Esophagus (tissue), 2 donors: ENCODE data around the gene MAST3. TPM values are rescaled to one million over a fixed set of nuclear protein-coding genes. Genes with fewer than 3 reads are reported as not detected.
"Not testable (repeated sequence)": the region's sequence is repeated elsewhere in the genome, so short reads cannot be mapped to it uniquely, and the experiment has no call there.

Experiments
- H3K27ac ChIP-seq, 2 donors: one replicate each; pipeline ENCODE4 v1.5.1; 2013; ENCODE audit warnings: low read depth in 2 of 2, mild to moderate bottlenecking in 2 of 2, inconsistent platforms in 1 of 2, low read length in 1 of 2, moderate library complexity in 1 of 2
- H3K27me3 ChIP-seq, 2 donors: one replicate each; pipeline ENCODE4 v1.6.1; 2013; ENCODE audit warnings: low read length in 2 of 2, control low read depth in 1 of 2, mild to moderate bottlenecking in 1 of 2; ENCODE audit not compliant: insufficient read depth in 2 of 2, control insufficient read depth in 1 of 2
- H3K36me3 ChIP-seq, 2 donors: one replicate each; pipeline ENCODE4 v1.6.1; 2013; ENCODE audit warnings: low read length in 1 of 2; ENCODE audit not compliant: control insufficient read depth in 2 of 2, insufficient read depth in 2 of 2
- H3K4me1 ChIP-seq, 2 donors: one replicate each; pipeline ENCODE4 v1.6.1; 2013; ENCODE audit warnings: low read length in 1 of 2; ENCODE audit not compliant: control insufficient read depth in 2 of 2, insufficient read depth in 2 of 2
- H3K4me3 ChIP-seq, 2 donors: one replicate each; pipeline ENCODE4 v1.5.1; 2013; ENCODE audit warnings: low read length in 2 of 2, mild to moderate bottlenecking in 2 of 2, low read depth in 1 of 2, moderate library complexity in 1 of 2
- H3K9me3 ChIP-seq, 2 donors: one replicate each; pipeline ENCODE4 v1.6.1; 2013; ENCODE audit warnings: mild to moderate bottlenecking in 2 of 2, low read depth in 1 of 2, low read length in 1 of 2, moderate library complexity in 1 of 2; ENCODE audit not compliant: control insufficient read depth in 2 of 2, insufficient read depth in 1 of 2
- WGBS, 2 donors: extraction: QIAGEN DNeasy Blood & Tissue Kit; methylation state at CpG; one replicate each; pipeline ENCODE4 v1.1.7; 2013; 5-methylcytosine and 5-hydroxymethylcytosine counted together
- polyA plus RNA-seq, 2 donors: library from polyadenylated mRNA; stranded (reverse); fragments of 200-250 nt; gene quantifications; one replicate each; pipeline ENCODE4 v1.2.3, GENCODE V29; 2013
- donor health status: healthy with polysubstance abuse.
- donor health status: Bipolar disorder and iron deficiency.

Gene MAST3
- polyA plus RNA-seq, 2 donors: 1.5 to 2.5 TPM

GRCh38 chr19:18083929-18084684, 13.5 kb upstream of the MAST3 start:
- WGBS, 2 donors: 82 to 85% methylated on average over 8 of the region's 8 CpGs

GRCh38 chr19:18085702-18086457, 11.7 kb upstream of the MAST3 start:
- Histone ChIP-seq H3K36me3 (no peaks in the 10 kb centered on the region), H3K9me3 (no peaks in the 10 kb centered on the region), H3K4me3 (no peak overlapping the region), H3K27me3 (no peaks in the 10 kb centered on the region), H3K27ac (no peak overlapping the region), H3K4me1 (peaks cover 2 to 4% of the 10 kb centered on the region in 2 donors)
- 75 to 81% methylated on average over 8 of the region's 8 CpGs for WGBS, 2 donors

More at GRCh38 chr19:18083929-18084684, 13.5 kb upstream of the MAST3 start:
- Histone ChIP-seq H3K27ac (no peak overlapping the region), H3K36me3 (peaks cover 0 to 2% of the 10 kb centered on the region in 2 donors), H3K27me3 (no peaks in the 10 kb centered on the region), H3K4me1 (peaks cover 2 to 4% of the 10 kb centered on the region in 2 donors), H3K4me3 (no peak overlapping the region), H3K9me3 (no peaks in the 10 kb centered on the region)

- Histone ChIP-seq H3K27me3 (no peaks in the 10 kb centered on the region), H3K36me3 (no peaks in the 10 kb centered on the region), H3K4me3 (peak within 1 kb of the TSS in 1 of 2 donors; percentile 41), H3K4me1 (peaks cover 2 to 4% of the 10 kb centered on the region in 2 donors), H3K27ac (peak within 1 kb of the TSS in 1 of 2 donors; percentile 71), H3K9me3 (no peaks in the 10 kb centered on the region)
- WGBS, 2 donors: 31 to 33% methylated on average over 12 of the region's 12 CpGs
Observed at GRCh38 chr19:18086590-18087138, 10.9 kb upstream of the MAST3 start, which contains the start of gene IL12RB1. TSS of gene IL12RB1 (minus strand) at chr19:18086934. CDS start at chr19:18086823, 111 bp downstream.

- not testable (repeated sequence) for H3K9me3 ChIP-seq, H3K27ac ChIP-seq, H3K4me1 ChIP-seq, H3K27me3 ChIP-seq, H3K36me3 ChIP-seq, H3K4me3 ChIP-seq
- 56 to 57% methylated on average over 11 of the region's 11 CpGs for WGBS, 2 donors
Observed at GRCh38 chr19:18089096-18089541, 8.5 kb upstream of the MAST3 start.

GRCh38 chr19:18089726-18090125, 7.9 kb upstream of the MAST3 start:
- Histone ChIP-seq H3K27ac (peak overlapping the region in 1 of 2 donors; percentile 5), H3K36me3 (no peaks in the 10 kb centered on the region), H3K27me3 (no peaks in the 10 kb centered on the region), H3K4me3 (no peak overlapping the region), H3K9me3 (no peaks in the 10 kb centered on the region), H3K4me1 (peaks cover 2 to 4% of the 10 kb centered on the region in 2 donors)
- WGBS, 2 donors: 71 to 83% methylated on average over 5 of the region's 5 CpGs

GRCh38 chr19:18090545-18091216, 6.9 kb upstream of the MAST3 start:
- H3K4me3 ChIP-seq: no peak overlapping the region
- peak overlapping the region; percentile 43 to 62 for H3K27ac ChIP-seq
- 68 to 75% methylated on average over 12 of the region's 12 CpGs for WGBS, 2 donors
- no peaks in the 10 kb centered on the region for H3K36me3 ChIP-seq
- no peaks in the 10 kb centered on the region for H3K9me3 ChIP-seq
- H3K27me3 ChIP-seq: no peaks in the 10 kb centered on the region
- H3K4me1 ChIP-seq: peaks cover 0 to 2% of the 10 kb centered on the region in 2 donors

- H3K27ac ChIP-seq: peak overlapping the region; percentile 43 to 62
- H3K4me1 ChIP-seq: peaks cover 0 to 2% of the 10 kb centered on the region in 2 donors
- no peak overlapping the region for H3K4me3 ChIP-seq
- no peaks in the 10 kb centered on the region for H3K27me3 ChIP-seq
- 52 to 61% methylated on average over 12 of the region's 12 CpGs for WGBS, 2 donors
- H3K9me3 ChIP-seq: no peaks in the 10 kb centered on the region
- no peaks in the 10 kb centered on the region for H3K36me3 ChIP-seq
Observed at GRCh38 chr19:18091217-18091608, 6.4 kb upstream of the MAST3 start.

GRCh38 chr19:18093439-18094161, 4.0 kb upstream of the MAST3 start:
- H3K9me3 ChIP-seq: no peaks in the 10 kb centered on the region
- H3K27me3 ChIP-seq: no peaks in the 10 kb centered on the region
- peaks cover 3 to 9% of the 10 kb centered on the region in 2 donors for H3K4me1 ChIP-seq
- no peaks in the 10 kb centered on the region for H3K36me3 ChIP-seq
- 70% methylated on average over 6 of the region's 6 CpGs for WGBS, 2 donors
- H3K4me3 ChIP-seq: no peak overlapping the region
- no peak overlapping the region for H3K27ac ChIP-seq

- Histone ChIP-seq H3K27ac (no peak overlapping the region), H3K4me3 (no peak overlapping the region), H3K27me3 (no peaks in the 10 kb centered on the region), H3K4me1 (peaks cover 3 to 11% of the 10 kb centered on the region in 2 donors), H3K36me3 (no peaks in the 10 kb centered on the region), H3K9me3 (no peaks in the 10 kb centered on the region)
- WGBS, 2 donors: 82 to 93% methylated on average over 2 of the region's 2 CpGs
Observed at GRCh38 chr19:18096258-18096657, 1.3 kb upstream of the MAST3 start.
